Esophagus muscularis mucosa (tissue), 3 donors: ENCODE measurements around the gene AP1S3.

Source experiments
- CTCF ChIP-seq, 3 experiments: fragments of 200-600 bp in 2 of 3; fragments of 450-650 bp in 1 of 3; sonication (generic) in 2 of 3; IDR thresholded peaks; one replicate each; pipeline ENCODE4 v1.5.1; 2017 to 2019; ENCODE audit warnings: antibody characterized with exemption in 3 of 3, mild to moderate bottlenecking in 2 of 3, moderate library complexity in 1 of 3
- POLR2A ChIP-seq: fragments of 450-650 bp; IDR thresholded peaks from one replicate; pipeline ENCODE4 v1.6.1; 2017; ENCODE audit warnings: antibody characterized with exemption, moderate library complexity, mild to moderate bottlenecking, low read depth

GRCh38 chr2:223856584-223856983 is 19.2 kb upstream of the AP1S3 start:
- no peak for TF ChIP-seq CTCF (IDR thresholded peaks at IDR 0.05)
- TF ChIP-seq POLR2A: no peak
